Karpas-422 (cell line): ENCODE measurements around the gene TCHH. TPM values are rescaled to one million over a fixed set of nuclear protein-coding genes. Genes with fewer than 3 reads are reported as not detected.
"Not testable (repeated sequence)": the region's sequence is repeated elsewhere in the genome, so short reads cannot be mapped to it uniquely, and the experiment has no call there.

Experiments used
- DNase-seq: peaks from one replicate; pipeline ENCODE4 v3.0.0-alpha.2; 2015
- H2AFZ ChIP-seq: fragments of 200-600 bp; sonication (generic); 2 replicates; pipeline ENCODE4 v1.6.1; 2014; ENCODE audit warnings: antibody characterized with exemption, low read length, mixed read lengths
- H3K27ac ChIP-seq: fragments of 200-600 bp; sonication (generic); 2 replicates; pipeline ENCODE4 v1.5.1; 2014; ENCODE audit warnings: mild to moderate bottlenecking, low read length, moderate library complexity
- H3K27me3 ChIP-seq: fragments of 200-600 bp; sonication (generic); 2 replicates; pipeline ENCODE4 v1.6.1; 2014; ENCODE audit warnings: low read length, mixed read lengths
- H3K36me3 ChIP-seq: fragments of 200-600 bp; sonication (generic); 2 replicates; pipeline ENCODE4 v1.6.1; 2014; ENCODE audit warnings: low read length, mixed read lengths; ENCODE audit not compliant: insufficient read depth
- H3K4me1 ChIP-seq: fragments of 200-600 bp; sonication (generic); 2 replicates; pipeline ENCODE4 v1.6.1; 2014; ENCODE audit warnings: mild to moderate bottlenecking, low read length, mixed read lengths
- H3K4me2 ChIP-seq: fragments of 200-600 bp; sonication (generic); 2 replicates; pipeline ENCODE4 v1.6.1; 2014; ENCODE audit warnings: low read length, low read depth, mild to moderate bottlenecking; ENCODE audit not compliant: poor library complexity, severe bottlenecking
- H3K4me3 ChIP-seq: fragments of 200-600 bp; sonication (generic); 2 replicates; pipeline ENCODE4 v1.5.1; 2014; ENCODE audit warnings: mild to moderate bottlenecking, antibody characterized with exemption, low read length, mixed read lengths
- H3K79me2 ChIP-seq: fragments of 200-600 bp; sonication (generic); 2 replicates; pipeline ENCODE4 v1.6.1; 2014; ENCODE audit warnings: mild to moderate bottlenecking, low read length, mixed read lengths
- H3K9ac ChIP-seq: fragments of 200-600 bp; sonication (generic); 2 replicates; pipeline ENCODE4 v1.6.0; 2014; ENCODE audit warnings: low read length
- H3K9me2 ChIP-seq: fragments of 200-600 bp; sonication (generic), shearing (Covaris generic); replicated peaks from 2 replicates; pipeline ENCODE4 v1.6.0; 2014; ENCODE audit warnings: mild to moderate bottlenecking, low read length, moderate library complexity; ENCODE audit not compliant: insufficient read depth
- H3K9me3 ChIP-seq: fragments of 300-700, 200-600 bp; sonication (generic); 2 replicates; pipeline ENCODE4 v1.6.1; 2014; ENCODE audit warnings: low read length, mixed read lengths
- H4K20me1 ChIP-seq: fragments of 200-600 bp; sonication (generic); 2 replicates; pipeline ENCODE4 v1.6.1; 2014; ENCODE audit warnings: mild to moderate bottlenecking, antibody characterized with exemption, low read length, low read depth; ENCODE audit not compliant: insufficient read depth
- total RNA-seq: library from RNA; depleted of rRNA; stranded (reverse); fragments of >200 nt; shearing (Covaris generic); gene quantifications from 2 replicates; pipeline ENCODE4 v1.2.3, GENCODE V29; 2014; ENCODE audit warnings: low replicate concordance

TCHH gene
- total RNA-seq, 1 experiment from 2014 or later: not detected

DNA sequence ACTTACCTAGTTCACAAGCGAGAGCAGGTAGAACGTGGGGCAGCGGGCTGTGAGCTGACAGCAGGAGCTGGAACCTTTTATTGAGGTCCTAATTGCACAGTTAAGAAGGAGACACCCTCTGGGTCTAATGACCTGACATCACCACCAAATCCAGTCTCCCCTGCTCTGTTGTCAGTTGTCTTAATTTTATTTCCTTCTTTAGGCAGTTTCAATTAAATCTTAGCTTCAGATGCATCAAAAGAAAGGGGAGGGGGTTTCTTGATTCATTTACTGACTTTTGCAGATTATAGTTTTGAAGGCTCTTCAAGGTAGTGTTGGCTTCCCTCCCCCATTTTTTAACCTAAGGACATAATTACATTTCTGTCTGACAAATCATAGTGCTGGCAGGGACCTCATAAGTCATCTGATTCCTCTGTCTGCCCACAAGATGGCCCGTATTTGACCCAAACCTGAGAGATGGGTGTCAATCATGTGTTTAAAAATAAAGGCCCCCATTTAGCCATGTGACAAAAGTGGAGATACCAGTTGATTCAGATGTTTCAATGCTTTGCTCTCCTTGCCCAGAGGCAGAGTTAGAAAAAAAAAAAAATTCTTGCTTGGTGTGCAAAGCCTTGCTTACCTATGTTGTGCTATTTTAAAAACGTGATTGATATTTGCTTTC lies 26.1 kb downstream of the TCHH start, which contains the start of gene TCHHL1:
Gene TCHHL1 (minus strand): TSS at position 51 of the 661 bp plus-strand sequence. CDS start 921 bp downstream, outside the sequence.
- no peaks in the 10 kb centered on the region for H3K27me3 ChIP-seq
- H3K79me2 ChIP-seq: no peaks in the 10 kb centered on the region
- no peak within 1 kb of the TSS for H3K4me2 ChIP-seq
- DNase-seq: no peak
- no peak within 1 kb of the TSS for H3K9ac ChIP-seq
- no peak within 1 kb of the TSS for H3K27ac ChIP-seq
- no peaks in the 10 kb centered on the region for H4K20me1 ChIP-seq
- no peaks in the 10 kb centered on the region for H3K4me1 ChIP-seq
- H3K36me3 ChIP-seq: no peaks in the 10 kb centered on the region
- no peaks in the 10 kb centered on the region for H3K9me3 ChIP-seq
- no peak within 1 kb of the TSS for H2AFZ ChIP-seq
- H3K4me3 ChIP-seq: no peak within 1 kb of the TSS
- H3K9me2 ChIP-seq: no peaks in the 10 kb centered on the region

DNA sequence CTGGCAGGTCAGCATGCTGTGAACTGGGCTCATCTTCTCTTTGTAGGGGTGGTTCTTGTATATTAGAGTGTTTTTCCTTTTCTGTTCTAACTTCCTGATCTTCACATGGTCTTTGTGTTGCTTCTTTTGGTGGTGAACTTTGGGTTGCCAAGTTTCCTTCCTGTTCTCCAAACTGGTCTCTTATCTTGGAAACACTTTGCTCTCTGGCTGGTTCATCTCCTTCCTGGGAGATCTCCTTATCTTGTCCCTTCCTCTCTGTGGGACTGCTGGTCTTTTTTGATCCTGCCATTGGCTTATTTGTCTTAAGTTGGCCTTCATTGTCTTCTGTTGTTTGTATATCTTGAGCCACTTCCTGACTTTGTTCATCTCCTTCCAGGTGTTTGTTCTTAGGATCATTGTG lies 28.5 kb downstream of the TCHH start:
- H3K27me3 ChIP-seq: no peaks in the 10 kb centered on the region
- H3K4me2 ChIP-seq: no peak overlapping the region

GRCh38 chr1:152084853-152085252 lies 30.4 kb downstream of the TCHH start:
- no peaks in the 10 kb centered on the region for H3K9me2 ChIP-seq
- H3K79me2 ChIP-seq: no peaks in the 10 kb centered on the region
- no peaks in the 10 kb centered on the region for H3K4me1 ChIP-seq
- no peaks in the 10 kb centered on the region for H3K9me3 ChIP-seq
- no peak for DNase-seq
- no peak overlapping the region for H3K4me3 ChIP-seq
- H3K27ac ChIP-seq: no peak overlapping the region
- H4K20me1 ChIP-seq: no peaks in the 10 kb centered on the region
- H3K4me2 ChIP-seq: no peak overlapping the region
- H3K27me3 ChIP-seq: no peaks in the 10 kb centered on the region
- H3K36me3 ChIP-seq: no peaks in the 10 kb centered on the region
- no peak overlapping the region for H2AFZ ChIP-seq
- no peak overlapping the region for H3K9ac ChIP-seq

More for the DNA sequence above, 28.5 kb downstream of the TCHH start:
- H3K9ac ChIP-seq: no peak overlapping the region
- H3K4me3 ChIP-seq: no peak overlapping the region
- H3K79me2 ChIP-seq: no peaks in the 10 kb centered on the region
- H3K4me1 ChIP-seq: no peaks in the 10 kb centered on the region
- no peaks in the 10 kb centered on the region for H3K9me3 ChIP-seq
- H3K9me2 ChIP-seq: no peaks in the 10 kb centered on the region
- no peaks in the 10 kb centered on the region for H3K36me3 ChIP-seq
- no peaks in the 10 kb centered on the region for H4K20me1 ChIP-seq
- no peak for DNase-seq
- H2AFZ ChIP-seq: no peak overlapping the region
- no peak overlapping the region for H3K27ac ChIP-seq

- H3K27me3 ChIP-seq, H3K4me2 ChIP-seq, H3K9ac ChIP-seq, H3K27ac ChIP-seq, DNase-seq, H3K79me2 ChIP-seq, H3K36me3 ChIP-seq, H3K9me3 ChIP-seq, H3K9me2 ChIP-seq, H3K4me3 ChIP-seq, H2AFZ ChIP-seq, H4K20me1 ChIP-seq, H3K4me1 ChIP-seq: not testable (repeated sequence)
Observed at GRCh38 chr1:152081026-152081425, 34.2 kb downstream of the TCHH start.

GRCh38 chr1:152080494-152080893 lies 34.8 kb downstream of the TCHH start:
- H3K9ac ChIP-seq, H3K9me2 ChIP-seq, H3K4me2 ChIP-seq, H4K20me1 ChIP-seq, H3K36me3 ChIP-seq, H3K4me3 ChIP-seq, DNase-seq, H3K4me1 ChIP-seq, H3K27me3 ChIP-seq, H2AFZ ChIP-seq, H3K79me2 ChIP-seq, H3K27ac ChIP-seq, H3K9me3 ChIP-seq: not testable (repeated sequence)

GRCh38 chr1:152078831-152079441 lies 36.3 kb downstream of the TCHH start:
- no peak overlapping the region for H3K9ac ChIP-seq
- H3K4me3 ChIP-seq: no peak overlapping the region
- H3K9me2 ChIP-seq: no peaks in the 10 kb centered on the region
- H2AFZ ChIP-seq: no peak overlapping the region
- DNase-seq: no peak
- no peaks in the 10 kb centered on the region for H3K4me1 ChIP-seq
- no peaks in the 10 kb centered on the region for H3K36me3 ChIP-seq
- no peaks in the 10 kb centered on the region for H4K20me1 ChIP-seq
- no peak overlapping the region for H3K4me2 ChIP-seq
- H3K27ac ChIP-seq: no peak overlapping the region
- H3K27me3 ChIP-seq: no peaks in the 10 kb centered on the region
- no peaks in the 10 kb centered on the region for H3K9me3 ChIP-seq
- no peaks in the 10 kb centered on the region for H3K79me2 ChIP-seq

DNA sequence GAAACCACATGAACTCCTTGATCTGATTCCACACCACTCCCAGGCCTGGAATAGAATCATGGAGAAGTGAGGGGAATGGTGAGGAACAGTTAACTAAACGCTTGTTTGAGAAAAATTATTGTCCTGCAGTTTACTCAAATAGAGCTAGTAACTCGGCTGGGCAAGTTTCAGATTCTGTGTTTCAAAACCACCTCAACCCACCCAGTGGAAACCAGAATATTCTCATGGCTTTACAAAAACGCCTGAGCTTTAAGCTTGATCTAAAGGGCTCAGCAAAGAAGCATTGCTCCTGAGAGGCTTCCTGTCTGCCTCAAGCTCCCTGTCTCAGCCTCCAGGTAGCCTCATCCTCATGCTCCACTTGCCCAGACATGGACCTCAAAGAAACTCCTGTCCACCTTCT lies 42.9 kb downstream of the TCHH start:
- H3K27me3 ChIP-seq: no peaks in the 10 kb centered on the region
- H3K4me3 ChIP-seq: no peak overlapping the region
- no peaks in the 10 kb centered on the region for H4K20me1 ChIP-seq
- no peak overlapping the region for H2AFZ ChIP-seq
- H3K27ac ChIP-seq: no peak overlapping the region
- no peak overlapping the region for H3K9ac ChIP-seq
- H3K9me2 ChIP-seq: no peaks in the 10 kb centered on the region
- no peaks in the 10 kb centered on the region for H3K79me2 ChIP-seq
- no peaks in the 10 kb centered on the region for H3K36me3 ChIP-seq
- no peak overlapping the region for H3K4me2 ChIP-seq
- no peaks in the 10 kb centered on the region for H3K4me1 ChIP-seq
- no peaks in the 10 kb centered on the region for H3K9me3 ChIP-seq
- no peak for DNase-seq

GRCh38 chr1:152071123-152071522 lies 44.1 kb downstream of the TCHH start:
- Histone ChIP-seq H3K4me3 (no peak overlapping the region), H3K9me3 (no peaks in the 10 kb centered on the region), H4K20me1 (no peaks in the 10 kb centered on the region), H3K27me3 (no peaks in the 10 kb centered on the region), H3K4me2 (no peak overlapping the region), H3K36me3 (no peaks in the 10 kb centered on the region), H3K9ac (no peak overlapping the region), H3K9me2 (no peaks in the 10 kb centered on the region), H2AFZ (no peak overlapping the region), H3K4me1 (no peaks in the 10 kb centered on the region), H3K27ac (no peak overlapping the region), H3K79me2 (no peaks in the 10 kb centered on the region)
- DNase-seq: no peak
